Camera-type eye (tissue), 1 donor: Measurements from ENCODE around the gene FRMD5. TPM values are rescaled to one million over a fixed set of nuclear protein-coding genes. Genes with fewer than 3 reads are reported as not detected.

Experiments used
- total RNA-seq: library from RNA; depleted of rRNA; stranded (reverse); fragments of >200 nt; gene quantifications from one replicate; pipeline ENCODE4 v1.2.3, GENCODE V29; 2014

Gene FRMD5
- total RNA-seq, result 25.5 TPM

DNA sequence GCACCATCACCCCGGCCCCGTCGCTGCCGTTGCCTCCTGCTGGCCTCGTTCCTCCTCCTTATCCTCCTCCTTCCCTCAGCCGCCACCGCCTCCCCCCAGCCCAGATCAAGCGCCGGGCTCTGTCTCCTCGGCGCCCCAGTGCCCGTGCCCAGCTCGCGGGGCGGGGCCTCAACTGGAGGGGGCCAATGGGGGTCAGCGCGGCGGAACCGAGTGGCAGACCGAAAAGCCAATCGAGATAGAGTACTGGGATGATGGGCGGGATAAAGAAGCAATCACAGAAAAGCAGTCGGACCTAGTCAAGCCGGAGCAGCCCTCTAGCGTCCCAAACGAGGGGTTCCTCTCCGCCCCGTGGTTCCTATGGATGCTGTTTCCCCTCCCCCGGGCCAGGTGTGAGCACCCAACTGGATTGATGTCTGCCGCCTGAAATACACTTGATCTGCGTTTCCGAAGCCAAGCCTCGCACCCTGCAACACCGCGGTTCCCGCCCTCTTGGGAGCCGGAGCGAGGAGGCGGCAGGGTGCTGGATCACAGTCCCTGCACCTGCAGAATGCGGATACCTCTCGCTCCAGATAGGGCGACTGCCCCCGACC is at the start of gene FRMD5:
TSS of gene FRMD5 (minus strand) at position 121 of the 590 bp plus-strand sequence.

DNA sequence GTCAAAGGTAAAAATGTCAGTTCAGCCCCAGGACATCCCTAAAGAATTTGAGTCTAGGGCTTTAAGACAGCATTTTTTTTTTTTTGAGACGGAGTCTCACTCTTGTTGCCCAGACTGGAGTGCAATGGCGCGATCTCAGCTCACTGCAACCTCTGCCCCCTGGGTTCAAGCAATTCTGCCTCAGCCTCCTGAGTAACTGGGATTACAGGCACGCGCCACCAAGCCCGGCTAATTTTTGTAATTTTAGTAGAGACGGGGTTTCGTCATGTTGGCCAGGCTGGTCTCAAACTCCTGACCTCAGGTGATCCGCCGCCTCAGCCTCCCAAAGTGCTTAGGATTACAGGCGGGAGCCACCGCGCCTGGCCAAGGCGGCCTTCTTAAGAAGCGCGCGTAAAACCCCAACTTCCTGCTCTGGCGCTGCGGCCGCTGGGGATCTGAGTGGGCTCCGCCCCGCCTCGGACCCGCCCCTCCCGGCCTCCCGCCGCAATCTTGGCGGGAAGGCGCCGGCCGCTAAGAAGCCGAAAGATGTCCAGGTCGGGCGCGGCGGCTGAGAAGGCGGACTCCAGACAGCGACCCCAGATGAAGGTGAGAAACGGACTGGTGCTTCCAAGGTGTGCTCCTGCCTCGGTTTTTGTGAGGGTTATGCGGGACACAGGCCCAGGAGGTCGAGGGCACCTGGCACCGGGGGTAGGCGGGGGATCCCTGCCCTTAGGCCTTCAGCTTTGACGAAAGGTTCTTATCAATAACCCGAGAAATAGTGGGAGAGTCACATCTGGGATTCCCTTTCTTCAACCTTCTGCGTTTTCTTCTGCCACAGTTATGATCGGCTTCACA is 368.3 kb downstream of the FRMD5 start, which contains the start of gene WDR76:
TSS of gene WDR76 (plus strand) at position 495 of the 834 bp plus-strand sequence. CDS start at position 526, 31 bp downstream.

GRCh38 chr15:43824302-43825246 is 370.5 kb downstream of the FRMD5 start, which contains the start of gene MFAP1:
Gene MFAP1, minus strand, starts transcription at chr15:43824690. Its CDS starts 121 bp downstream, at chr15:43824569.

Other genes with a start within 250 kb of the FRMD5 start
- 145 TPM for gene GOLM2, start 93.4 kb upstream of the FRMD5 start, total RNA-seq
- gene CTDSPL2, start 232.4 kb upstream of the FRMD5 start, total RNA-seq, result 174 TPM